Activated CD4-positive, alpha-beta T cell treated with anti-CD3 and anti-CD28 coated beads, Interleukin-2, Interleukin-6, amounts not matched to agents 100 ng/mL and 50 ng/mL, durations not matched to agents 16 hours and 8 hours (primary cell): ENCODE results near the gene LRP8.

Experiments used
- DNase-seq: peaks from one replicate; pipeline ENCODE4 v3.0.0-alpha.2; 2020

Gene LRP8

DNA sequence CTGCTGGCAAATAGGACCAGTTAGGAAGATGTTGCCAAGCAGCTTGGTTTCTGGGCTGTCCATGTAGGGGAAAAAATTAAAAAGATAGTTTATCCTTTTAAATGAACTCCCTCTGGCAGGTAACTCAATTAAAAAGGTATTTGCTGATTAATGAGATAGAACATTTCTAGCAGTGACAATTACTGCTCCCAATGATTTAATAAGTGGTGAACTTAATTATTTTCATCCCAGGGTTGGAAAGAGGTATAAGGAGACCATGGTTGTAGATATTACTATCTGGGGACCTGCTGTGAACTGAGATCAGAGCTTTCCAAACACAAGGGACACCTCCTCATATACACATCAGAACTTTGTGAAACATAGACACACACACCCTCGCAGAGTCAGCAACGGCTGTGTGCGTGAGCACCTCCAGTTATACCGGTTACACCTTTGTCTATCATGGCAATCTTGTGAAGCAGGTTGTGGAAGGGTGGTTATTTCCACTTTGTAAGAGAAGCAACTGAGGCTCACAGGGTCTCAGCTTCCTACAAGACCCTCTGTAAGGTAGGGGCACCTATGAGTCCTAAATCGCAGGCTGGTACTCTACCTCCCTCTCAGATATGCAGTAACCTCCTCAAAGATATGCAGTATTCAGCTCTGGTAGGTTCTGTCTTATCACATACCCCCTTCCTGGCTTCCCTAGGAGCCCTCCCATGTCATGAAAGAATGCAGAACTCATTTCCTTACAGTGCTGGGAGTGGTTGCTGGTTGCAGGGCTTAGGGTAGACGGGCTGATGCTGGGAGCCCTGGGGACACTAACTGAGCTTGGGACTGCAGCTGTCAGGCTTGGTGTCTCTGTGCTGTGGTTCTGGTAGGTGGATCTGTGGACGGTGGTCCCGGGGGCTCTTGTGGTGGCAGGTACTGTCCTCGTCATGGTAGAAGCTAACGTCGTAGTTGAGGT is 71.1 kb downstream of the LRP8 start:
- no peak for DNase-seq

DNA sequence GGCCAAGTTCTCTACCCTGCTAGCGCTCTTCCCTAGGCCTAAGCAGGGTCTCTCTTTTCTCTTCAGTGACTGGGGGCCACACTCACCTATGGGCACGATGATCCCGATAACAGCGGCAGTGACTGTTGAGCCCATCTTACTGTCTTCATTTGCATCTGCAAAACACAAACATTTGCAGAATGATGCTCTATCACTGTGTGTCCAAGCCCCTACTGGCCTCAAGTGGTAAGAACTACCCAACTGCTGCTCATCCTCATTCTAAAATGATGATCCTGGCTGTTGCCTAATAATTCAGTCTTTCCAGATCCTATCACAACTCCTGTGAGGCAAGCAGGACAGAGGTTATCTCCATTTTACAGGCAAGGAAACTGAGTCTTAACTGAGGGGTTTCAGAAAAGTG is 72.8 kb downstream of the LRP8 start:
- no peak for DNase-seq

DNA sequence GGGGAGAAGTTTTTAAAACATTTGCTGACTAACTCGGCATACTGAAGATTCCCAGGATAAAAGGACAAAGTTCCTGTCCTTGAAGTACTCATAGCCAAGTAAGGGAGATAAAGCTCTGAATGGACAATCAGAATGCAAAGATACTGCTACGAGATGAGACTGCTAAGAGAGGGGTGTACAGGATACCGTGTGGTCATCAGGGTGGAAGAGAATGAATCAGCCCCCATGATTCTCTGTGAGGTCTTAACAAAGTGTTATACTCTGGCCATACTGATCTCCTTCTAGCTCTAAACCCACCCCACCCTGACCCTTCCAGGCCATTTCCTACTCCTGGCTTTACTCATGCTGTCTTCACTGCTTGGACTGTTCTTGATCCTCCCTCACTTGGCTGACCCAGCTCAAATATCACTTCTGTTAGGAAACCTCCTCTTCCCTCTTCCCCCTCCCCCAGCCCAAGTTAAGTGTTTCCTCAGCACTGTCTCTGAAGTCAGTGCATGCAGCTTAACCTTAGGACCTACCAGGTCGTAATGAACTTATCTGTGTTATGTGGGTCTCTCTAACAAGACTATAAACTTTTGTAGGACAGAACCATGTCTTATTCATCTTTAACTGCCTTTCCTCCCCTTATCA is 73.7 kb downstream of the LRP8 start:
- DNase-seq: no peak

DNA sequence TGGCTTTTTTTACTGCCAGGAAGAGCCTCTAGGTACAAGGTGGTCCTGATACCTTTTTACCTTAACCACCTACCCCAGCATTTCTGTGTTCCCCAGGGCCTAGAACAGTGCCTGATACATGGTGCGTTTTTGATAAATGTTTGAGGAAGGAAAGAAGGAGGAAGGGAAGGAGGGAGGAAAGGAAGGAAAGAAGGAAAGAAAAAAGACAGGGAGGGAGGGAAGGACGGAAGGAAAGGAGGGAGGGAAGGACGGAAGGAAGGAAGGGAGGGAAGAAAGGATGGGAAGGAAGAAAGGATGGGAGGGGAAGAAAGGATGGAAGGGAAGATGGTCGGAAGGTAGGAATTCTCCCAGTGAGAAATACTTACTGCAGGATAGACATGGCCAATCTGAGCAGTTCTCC is 77.5 kb downstream of the LRP8 start:
- no peak for DNase-seq

DNA sequence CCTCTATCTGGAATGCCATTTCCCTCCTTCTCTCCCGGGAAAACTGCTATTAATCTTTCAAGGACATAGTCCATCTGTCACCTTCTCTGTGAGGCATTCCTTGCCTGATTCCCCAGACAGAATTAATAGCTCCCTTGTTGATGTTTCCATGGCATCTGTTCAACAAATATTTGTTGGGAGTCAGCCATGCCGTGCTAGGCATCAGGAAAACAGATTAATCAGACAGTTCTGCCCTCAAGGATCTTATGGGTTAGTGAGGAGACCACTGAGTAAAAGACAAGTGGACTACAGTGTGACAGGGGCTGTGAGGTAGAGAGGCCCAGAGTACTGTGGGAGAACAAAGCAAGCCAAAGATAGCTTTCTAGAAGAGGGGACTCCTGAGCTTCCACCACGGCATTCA is 78.2 kb downstream of the LRP8 start:
- no peak for DNase-seq

DNA sequence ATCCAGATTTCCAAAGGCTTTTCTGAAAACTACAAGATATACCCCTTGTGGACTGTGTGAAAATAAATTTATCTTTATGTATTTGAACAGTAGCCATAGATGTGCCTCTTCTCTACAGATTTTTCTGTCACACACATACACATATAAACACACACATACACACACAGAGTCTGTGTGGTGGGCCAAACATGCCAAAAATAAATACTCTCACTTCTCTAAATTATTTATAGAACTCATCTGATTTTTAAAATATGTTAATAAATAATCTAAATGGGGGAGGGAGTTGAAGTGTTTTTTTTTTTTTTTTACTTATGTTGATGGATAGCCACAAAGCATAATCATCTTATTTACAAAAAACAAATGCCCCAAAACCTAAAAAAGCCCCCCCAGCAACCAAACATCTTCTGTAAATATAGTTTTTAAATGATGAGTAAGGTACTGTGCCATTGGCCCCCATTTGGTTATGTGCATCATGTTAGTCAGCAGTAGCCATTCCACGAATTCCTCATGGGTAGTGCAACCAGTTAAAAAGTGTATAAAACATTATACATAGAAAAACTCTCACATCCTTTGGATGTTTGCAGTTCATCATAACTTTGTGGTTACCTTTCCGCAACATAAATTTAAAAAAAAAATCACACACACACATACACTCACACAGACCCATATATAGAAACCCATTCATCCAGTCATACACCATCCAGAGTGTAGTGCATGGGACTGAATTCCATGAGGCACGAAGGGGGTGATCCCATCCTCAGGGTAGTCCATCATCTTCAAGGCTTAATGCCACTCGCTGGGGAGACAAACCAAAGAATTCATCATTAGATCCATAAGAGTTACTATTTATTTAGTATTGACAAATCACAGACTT is 81.4 kb downstream of the LRP8 start:
- no peak for DNase-seq

DNA sequence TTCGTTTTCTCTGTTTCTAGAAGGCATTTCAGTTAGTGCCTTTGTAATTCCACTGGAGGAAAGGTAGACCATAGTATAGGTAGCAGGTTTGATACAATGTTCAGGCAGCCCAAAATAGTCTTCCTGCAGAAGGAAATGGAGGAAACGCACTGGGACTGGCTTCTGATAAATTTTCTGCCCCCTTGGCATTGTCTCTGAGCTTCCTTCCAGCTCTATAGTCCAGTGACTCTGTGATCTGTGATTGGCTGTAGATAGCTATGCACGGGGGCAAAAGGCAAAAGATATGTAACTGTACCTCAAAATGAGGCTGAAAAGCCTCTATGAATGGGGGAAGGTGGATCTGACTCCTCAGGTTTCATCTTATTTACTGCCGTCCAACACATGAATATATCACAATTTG is 83.7 kb downstream of the LRP8 start:
- DNase-seq: no peak

DNA sequence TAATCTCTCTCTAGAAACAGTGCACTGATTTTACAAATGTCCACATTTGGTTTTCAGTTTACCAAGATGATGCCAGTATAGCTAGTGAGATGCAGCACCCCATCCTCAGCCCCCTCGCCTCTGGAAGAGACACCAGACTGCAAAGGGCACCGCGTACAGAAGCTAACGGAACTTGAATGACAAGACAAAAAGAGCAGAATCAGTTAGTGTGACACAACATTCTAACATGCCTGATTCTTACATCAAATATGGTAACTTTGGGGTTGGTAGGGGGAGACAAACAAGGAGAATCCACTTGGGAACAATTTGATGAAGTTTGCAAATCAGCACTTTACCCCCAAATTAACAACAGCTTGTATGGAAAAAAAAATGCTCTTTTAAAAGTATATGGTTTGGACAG is 85.5 kb downstream of the LRP8 start:
- DNase-seq: no peak

DNA sequence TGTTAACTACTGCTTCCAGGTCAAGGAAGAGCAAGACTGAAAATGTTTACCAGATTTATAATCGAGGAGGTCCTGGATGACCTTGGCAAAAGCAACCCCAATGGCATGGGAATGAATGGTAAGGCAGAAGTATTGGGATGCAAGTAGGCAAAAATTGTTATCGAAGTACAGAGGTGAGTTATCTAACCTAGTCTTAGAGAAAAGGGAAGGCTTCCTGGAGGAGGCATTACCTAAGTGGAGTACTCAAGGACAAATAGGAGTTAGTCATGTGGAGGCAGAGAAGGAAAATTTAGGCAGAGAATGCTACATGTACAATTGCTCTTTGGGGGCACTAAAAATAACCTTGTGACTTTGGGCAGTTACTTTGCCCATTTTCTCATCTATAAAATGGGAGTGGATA is 86.0 kb downstream of the LRP8 start:
- DNase-seq: no peak

DNA sequence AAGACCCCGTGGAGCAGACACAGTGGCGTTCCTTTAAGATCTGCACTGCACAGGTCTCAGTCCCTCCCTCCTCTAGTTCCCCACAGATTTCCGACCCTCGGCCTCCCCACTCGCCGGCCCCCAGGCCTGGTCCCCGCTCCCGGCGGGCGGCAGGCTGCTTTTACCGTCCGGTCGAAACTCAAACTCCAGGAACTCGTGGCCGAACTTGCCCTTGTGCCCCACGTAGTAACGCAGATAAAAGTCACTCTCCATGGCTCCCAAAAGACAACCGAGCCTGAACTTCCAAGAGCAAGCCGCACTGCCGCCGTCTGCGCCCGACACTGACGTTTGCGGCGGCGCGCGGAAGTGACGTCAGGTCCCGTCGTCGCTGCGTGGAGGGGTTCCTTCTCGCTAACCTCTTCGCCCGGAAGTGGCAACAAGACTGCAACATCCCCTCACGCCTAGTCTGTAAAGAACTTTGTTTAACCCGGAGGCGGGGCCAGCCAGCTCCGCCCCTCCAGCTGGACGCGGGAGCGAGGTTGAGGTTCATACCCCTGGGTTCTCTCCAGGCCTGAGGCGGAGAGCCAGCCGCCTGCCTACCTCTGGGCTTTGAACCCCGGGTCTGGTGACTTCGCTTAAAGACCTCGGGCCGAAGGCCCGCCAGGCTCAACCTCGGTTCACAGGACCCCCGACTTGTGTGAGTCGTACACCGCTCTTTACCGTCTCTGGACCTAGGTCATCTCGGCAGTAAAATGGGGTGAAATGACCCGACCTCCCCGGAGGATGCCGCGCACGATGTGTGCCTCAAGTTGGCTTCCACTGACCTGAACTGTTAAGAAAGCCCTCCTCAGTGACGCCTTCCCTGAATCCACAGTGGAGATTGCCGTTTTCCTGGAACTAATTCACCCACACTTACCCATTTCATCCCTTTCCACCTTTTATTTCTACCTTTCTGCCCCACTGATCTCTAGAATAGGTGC is 89.4 kb downstream of the LRP8 start, which contains the start of gene MAGOH:
Gene MAGOH, minus strand, starts transcription at position 322 of the 959 bp plus-strand sequence. Its CDS starts 70 bp downstream, at position 252.
- DNase-seq: peak; percentile 97

DNA sequence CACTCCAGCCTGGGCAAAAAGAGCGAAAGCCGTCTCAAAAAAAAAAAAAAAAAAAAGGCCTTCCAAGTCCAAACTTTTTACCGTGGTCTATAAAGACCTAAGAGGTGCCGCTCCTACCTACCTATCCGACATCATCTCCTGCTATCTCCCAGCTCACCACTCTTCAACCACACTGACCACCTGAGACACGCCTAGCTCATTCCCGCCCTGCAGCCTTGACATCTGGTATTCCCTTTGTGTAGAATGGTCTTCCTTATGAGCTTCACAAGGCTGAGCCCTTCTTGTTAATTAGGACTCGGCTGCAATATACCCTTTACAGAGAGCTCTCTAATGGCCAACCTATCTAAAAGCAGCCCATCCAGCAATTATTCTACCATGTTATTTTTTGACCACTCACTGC is 90.2 kb downstream of the LRP8 start:
- DNase-seq: no peak

DNA sequence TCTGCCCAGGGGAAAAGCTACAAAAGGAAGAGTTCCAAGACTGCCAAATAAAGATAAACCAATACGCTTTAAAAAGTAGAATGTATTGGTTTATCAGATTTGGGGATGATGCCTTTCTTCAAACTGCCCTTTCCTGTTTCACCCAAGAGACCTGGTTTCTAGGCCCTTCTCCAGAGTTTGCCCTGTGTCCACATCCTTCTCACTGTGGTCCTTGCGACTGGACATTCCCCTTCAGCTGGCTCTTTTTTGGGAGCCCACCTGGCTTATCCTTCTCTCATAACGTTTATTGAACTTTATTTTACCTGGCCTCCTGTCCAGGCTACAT is 106.9 kb downstream of the LRP8 start:
- no peak for DNase-seq

DNA sequence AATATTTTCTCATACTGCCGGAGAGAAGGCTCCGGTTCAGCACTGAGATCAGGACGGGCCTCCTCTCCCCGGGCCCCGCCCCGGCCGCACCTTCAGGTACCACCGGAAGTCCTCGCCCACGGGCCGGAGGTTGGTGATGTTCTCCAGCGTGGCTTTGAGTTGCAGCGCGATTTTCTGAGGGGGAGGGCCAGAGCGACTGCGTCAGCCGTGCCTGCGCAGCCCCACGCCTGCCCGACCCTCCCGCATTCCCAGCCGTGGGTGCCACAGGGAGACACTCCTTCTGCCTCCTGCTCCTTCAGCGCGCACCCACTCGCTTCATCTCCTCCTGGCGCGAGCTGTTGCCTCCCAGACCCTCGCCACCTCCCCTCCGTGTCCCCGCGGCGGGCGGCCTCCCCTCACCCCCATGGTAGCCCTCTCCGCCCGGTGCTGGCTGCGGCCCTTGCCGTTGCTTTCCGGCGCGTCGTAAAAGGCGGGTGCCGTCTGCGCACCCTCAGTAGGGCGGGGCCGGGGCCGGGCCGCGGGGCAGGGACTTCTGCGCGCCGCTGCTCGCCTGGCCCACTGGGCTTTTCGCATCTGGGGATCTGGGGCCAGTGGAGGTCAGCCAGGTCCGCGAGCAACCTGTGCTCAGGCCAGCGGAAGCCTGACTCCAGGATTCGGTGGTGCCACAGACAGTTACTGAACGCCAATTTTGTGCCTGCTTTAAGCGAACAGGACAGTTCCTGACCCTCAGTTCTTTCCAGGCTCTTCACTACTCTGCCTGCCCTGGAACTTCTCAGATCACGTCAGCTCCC is 107.5 kb downstream of the LRP8 start, which contains the start of gene CZIB:
Gene CZIB, minus strand, starts transcription at position 464 of the 791 bp plus-strand sequence. Its CDS starts 59 bp downstream, at position 405.
- DNase-seq: peak; percentile 97

DNA sequence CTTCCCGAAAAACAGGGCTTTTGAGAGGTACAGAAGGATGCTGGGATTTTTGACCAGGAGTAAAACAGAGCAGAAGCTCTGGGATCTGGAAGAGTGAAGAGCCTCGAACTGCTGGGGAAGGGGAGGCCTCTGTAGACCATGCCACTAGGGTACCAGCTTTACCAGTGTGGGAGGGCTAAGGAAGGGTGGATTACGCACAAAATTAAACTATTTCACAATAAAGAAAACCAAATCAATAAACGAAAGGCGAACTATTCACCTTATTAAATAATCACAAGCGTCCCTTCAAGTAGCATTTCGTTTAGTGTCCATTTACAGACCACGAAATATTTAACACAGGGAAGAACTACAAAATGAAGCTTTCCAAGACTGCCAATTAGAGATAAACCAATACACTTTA is 108.2 kb downstream of the LRP8 start:
- DNase-seq: no peak

DNA sequence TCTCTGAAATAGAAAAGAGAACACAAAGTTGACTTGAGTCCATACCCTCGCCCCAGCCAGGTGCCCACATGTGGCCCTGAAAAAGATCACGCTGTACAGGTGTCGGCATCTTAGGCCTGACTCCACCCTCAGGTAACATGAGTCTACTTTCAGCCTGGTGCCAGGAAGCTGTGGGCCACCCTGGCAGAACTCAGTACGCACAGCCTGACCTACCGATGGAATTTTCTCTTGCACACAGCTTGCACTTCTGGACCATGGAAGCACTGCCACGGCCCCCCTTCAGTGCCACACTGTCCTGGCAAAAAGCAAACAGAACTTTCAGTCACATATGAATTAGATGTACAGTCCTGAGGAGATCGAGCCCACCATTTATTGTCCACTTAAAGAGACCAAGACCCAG is 109.7 kb downstream of the LRP8 start:
- no peak for DNase-seq

DNA sequence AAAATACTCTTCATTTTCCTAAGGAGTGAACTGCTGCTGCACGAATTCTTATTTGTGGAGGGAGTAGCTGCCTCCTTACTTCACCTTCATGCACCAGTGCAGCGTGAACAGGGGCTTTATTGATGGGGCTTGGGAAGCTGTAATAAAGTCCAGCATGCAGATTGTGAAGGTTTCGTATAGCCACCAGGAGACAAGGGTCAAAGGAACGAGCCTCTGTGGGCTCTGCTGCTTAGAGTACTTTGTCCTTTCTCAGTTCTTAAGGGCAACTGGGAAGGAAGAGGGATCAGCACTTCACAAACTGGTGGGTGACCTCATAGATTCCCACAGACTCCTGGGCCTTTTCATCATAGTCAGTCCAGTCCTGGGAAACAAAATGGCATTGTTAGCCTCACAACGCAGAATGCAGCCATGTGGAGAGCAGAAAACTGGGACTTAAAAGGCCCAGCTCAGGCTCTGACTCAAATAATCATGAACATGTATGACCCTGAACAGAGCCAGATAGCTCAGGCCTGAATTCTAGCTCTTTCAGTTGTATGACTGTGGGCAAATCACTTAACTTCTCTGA is 113.4 kb downstream of the LRP8 start:
- no peak for DNase-seq

DNA sequence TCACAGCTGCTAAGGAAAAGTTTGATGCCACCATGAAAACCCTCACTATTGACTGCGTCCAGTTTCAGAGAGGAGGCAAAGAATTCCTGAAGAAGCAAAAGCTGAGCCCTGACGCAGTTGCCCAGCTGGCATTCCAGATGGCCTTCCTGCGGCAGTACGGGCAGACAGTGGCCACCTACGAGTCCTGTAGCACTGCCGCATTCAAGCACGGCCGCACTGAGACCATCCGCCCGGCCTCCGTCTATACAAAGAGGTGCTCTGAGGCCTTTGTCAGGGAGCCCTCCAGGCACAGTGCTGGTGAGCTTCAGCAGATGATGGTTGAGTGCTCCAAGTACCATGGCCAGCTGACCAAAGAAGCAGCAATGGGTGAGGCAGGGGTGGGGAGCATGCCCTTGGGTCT is 116.9 kb downstream of the LRP8 start:
- no peak for DNase-seq

DNA sequence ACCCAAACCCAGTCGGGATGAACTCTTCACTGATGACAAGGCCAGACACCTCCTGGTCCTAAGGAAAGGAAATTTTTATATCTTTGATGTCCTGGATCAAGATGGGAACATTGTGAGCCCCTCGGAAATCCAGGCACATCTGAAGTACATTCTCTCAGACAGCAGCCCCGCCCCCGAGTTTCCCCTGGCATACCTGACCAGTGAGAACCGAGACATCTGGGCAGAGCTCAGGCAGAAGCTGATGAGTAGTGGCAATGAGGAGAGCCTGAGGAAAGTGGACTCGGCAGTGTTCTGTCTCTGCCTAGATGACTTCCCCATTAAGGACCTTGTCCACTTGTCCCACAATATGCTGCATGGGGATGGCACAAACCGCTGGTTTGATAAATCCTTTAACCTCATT is 117.5 kb downstream of the LRP8 start:
- DNase-seq: no peak

DNA sequence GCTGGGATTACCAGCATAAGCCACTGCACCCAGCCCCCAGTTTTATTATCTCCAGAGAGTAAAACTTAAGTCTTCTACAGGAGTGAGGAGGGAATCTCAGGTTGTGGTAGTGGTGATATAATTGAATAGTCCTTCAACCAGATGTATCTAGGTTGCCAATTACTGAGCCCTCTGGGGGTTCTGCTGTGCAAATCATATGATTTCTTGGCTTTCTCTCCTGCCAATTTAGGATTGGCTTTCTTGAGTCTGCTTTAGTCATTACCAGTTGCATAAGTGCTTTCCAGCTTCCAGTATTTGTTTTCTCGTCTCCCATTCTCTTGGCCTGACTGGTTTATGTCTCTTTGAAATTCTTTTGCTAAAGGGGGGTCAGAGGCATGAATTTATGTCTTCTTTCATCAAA is 120.1 kb downstream of the LRP8 start:
- no peak for DNase-seq

DNA sequence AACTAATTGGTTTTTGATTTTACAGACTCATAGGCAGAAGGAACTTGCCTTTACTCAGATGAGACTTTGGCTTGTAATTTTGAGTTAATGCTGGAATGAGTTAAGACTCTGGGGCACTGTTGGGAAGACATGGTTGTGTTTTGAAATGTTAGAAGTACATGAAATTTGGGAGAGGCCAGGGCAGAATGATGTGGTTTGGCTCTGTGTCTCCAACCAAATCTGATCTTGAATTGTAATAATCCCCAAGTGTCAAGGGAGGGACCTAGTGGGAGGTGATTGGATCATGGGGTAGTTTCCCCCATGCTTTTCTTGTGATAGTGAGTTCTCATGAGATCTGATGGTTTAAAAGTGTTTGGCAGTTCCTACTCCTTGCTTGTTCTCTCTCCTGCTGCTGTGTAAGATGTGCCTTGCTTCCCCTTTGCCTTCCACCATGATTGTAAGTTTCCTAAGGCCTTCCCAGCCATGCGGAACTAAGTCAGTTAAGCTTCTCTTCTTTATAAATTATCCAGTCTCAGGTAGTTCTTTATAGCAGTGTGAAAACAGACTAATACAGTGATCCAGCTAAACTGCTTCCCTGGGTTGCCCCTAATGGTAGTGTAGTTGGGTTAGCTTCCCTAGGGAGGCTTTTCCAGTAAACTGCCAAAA is 121.0 kb downstream of the LRP8 start:
- DNase-seq: no peak
